Progenitor cell of endocrine pancreas (in vitro differentiated cells): Measurements from ENCODE around the gene BCL2L13. TPM values are rescaled to one million over a fixed set of nuclear protein-coding genes. Genes with fewer than 3 reads are reported as not detected.
A peak's percentile ranks its signal among the peaks of the same experiment; 100 is the strongest.

Experiments used
- DNase-seq: peaks from one replicate; pipeline ENCODE4 v3.0.0; 2021; ENCODE audit warnings: low spot score; ENCODE audit not compliant: unreplicated experiment
- H3K27ac Mint-ChIP-seq: 2 replicates; pipeline ENCODE4 v1.8.0; 2021; ENCODE audit warnings: mild to moderate bottlenecking, moderate library complexity, mixed read lengths
- H3K27me3 Mint-ChIP-seq: 2 replicates; pipeline ENCODE4 v1.8.0; 2021; ENCODE audit warnings: mixed read lengths
- H3K36me3 Mint-ChIP-seq: 2 replicates; pipeline ENCODE4 v1.8.0; 2022; ENCODE audit warnings: mixed read lengths; ENCODE audit not compliant: insufficient read depth
- H3K4me1 Mint-ChIP-seq: 2 replicates; pipeline ENCODE4 v1.8.0; 2021; ENCODE audit warnings: low read depth, mixed read lengths
- H3K4me3 Mint-ChIP-seq: 2 replicates; pipeline ENCODE4 v1.8.0; 2021; ENCODE audit warnings: low read depth, mild to moderate bottlenecking, moderate library complexity, mixed read lengths
- H3K9me3 Mint-ChIP-seq: 2 replicates; pipeline ENCODE4 v1.8.0; 2021; ENCODE audit warnings: low read depth, mixed read lengths
- CTCF ChIP-seq: fragments of 200-600 bp; sonication (generic); IDR thresholded peaks from one replicate; pipeline ENCODE4 v1.5.0; 2021; ENCODE audit warnings: antibody characterized with exemption, mild to moderate bottlenecking; ENCODE audit not compliant: unreplicated experiment
- total RNA-seq: library from RNA; stranded (reverse); gene quantifications from 2 replicates; pipeline ENCODE4 v1.2.1, GENCODE V29; 2021

Gene BCL2L13
- total RNA-seq, 1 donor from 2014 or later = 36.0 TPM

- H3K27ac Mint-ChIP-seq = peak overlapping the region; percentile 83
These were observed 133.8 kb downstream of the BCL2L13 start for GRCh38 chr22:17772249-17772957.

GRCh38 chr22:17772958-17773605 lies 134.5 kb downstream of the BCL2L13 start:
- Mint-ChIP-seq H3K9me3 (no peaks in the 10 kb centered on the region), H3K27ac (peak overlapping the region; percentile 83), H3K4me1 (peaks cover 10% of the 10 kb centered on the region), H3K4me3 (peak overlapping the region; percentile 76), H3K27me3 (peaks cover 18% of the 10 kb centered on the region), H3K36me3 (no peaks in the 10 kb centered on the region)
- DNase-seq = no peak
- no peak for TF ChIP-seq CTCF

More at GRCh38 chr22:17772249-17772957, 133.8 kb downstream of the BCL2L13 start:
- no peak for DNase-seq
- Mint-ChIP-seq H3K36me3 (no peaks in the 10 kb centered on the region), H3K27me3 (peaks cover 14% of the 10 kb centered on the region), H3K9me3 (no peaks in the 10 kb centered on the region), H3K4me1 (peaks cover 10% of the 10 kb centered on the region), H3K4me3 (peak overlapping the region; percentile 76)
- no peak for TF ChIP-seq CTCF

- peak; percentile 65 for DNase-seq
- Mint-ChIP-seq H3K27ac (peak overlapping the region; percentile 83), H3K9me3 (no peaks in the 10 kb centered on the region), H3K4me3 (peak overlapping the region; percentile 76), H3K4me1 (peaks cover 10% of the 10 kb centered on the region), H3K27me3 (peaks cover 18% of the 10 kb centered on the region), H3K36me3 (no peaks in the 10 kb centered on the region)
- no peak for TF ChIP-seq CTCF
These were observed 135.1 kb downstream of the BCL2L13 start for GRCh38 chr22:17773606-17774205.

DNA sequence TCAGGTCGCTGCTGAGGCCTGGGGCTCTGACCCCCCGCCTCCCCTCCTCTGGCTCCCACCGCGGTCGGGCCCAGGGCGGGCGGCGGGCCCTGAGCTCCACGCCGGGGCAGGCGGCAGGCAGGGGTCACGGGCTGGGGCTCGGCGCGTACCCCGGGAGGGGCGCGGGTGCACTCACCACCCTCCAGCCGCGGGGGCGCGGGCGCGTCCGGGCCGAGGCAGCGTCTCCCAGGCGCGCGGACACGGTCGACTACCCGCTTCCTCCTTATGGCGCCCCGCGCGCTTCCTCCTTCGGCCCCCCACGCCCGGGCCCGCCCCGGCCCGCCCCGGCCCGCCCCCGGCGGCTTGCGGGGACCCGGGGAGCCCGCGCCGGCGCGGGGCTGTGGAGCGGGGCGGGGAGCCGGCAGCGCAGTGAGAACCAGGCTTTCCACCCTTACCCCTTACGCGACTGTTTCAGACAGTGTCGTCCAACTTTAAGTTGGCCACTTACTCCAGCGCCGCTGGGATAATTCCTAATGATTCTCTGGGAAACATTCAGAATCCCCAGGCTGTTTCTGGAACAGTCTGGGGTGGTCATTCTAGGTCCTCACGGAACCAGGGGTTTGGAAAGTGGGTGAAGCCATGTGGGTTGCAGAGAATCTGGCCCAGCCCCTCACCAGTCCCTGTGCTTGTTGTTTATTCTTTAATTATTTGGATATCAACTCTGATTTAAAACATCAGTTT lies 135.8 kb downstream of the BCL2L13 start, which contains the start of gene BID:
Gene BID (minus strand): TSS at position 264 of the 720 bp plus-strand sequence. CDS start 24,353 bp downstream, outside the sequence.
- Mint-ChIP-seq H3K4me1 (peaks cover 10% of the 10 kb centered on the region), H3K27ac (peak within 1 kb of the TSS; percentile 84), H3K4me3 (peak within 1 kb of the TSS; percentile 76), H3K27me3 (peaks cover 20% of the 10 kb centered on the region), H3K9me3 (no peaks in the 10 kb centered on the region), H3K36me3 (no peaks in the 10 kb centered on the region)
- DNase-seq = peak; percentile 41
- no peak for TF ChIP-seq CTCF
